ENCODE measurements around the gene ARHGAP42.

DNA sequence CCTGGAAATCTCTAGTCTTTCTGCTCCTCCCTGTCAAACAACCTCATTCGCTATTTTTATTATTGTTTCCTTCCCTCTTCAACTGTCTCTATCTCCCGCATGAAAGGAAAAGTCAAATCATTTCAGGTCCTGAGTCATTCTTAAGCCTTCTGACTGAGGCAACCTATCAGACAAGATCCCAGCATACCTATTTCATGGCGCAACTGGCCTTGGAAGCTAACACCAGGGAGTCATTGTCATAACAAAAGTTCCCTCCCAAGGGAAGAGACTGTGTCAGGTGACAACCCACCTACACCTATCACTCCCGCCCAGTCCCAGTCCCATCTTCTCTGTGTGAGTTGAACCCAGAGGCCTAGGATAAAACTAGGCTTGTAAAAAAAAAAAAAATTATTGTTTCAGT, 10.2 kb upstream of the ARHGAP42 start:
- TF ChIP-seq POLR2A (IDR thresholded peaks at IDR 0.05), result no peak
- TF ChIP-seq, protein P1, sequence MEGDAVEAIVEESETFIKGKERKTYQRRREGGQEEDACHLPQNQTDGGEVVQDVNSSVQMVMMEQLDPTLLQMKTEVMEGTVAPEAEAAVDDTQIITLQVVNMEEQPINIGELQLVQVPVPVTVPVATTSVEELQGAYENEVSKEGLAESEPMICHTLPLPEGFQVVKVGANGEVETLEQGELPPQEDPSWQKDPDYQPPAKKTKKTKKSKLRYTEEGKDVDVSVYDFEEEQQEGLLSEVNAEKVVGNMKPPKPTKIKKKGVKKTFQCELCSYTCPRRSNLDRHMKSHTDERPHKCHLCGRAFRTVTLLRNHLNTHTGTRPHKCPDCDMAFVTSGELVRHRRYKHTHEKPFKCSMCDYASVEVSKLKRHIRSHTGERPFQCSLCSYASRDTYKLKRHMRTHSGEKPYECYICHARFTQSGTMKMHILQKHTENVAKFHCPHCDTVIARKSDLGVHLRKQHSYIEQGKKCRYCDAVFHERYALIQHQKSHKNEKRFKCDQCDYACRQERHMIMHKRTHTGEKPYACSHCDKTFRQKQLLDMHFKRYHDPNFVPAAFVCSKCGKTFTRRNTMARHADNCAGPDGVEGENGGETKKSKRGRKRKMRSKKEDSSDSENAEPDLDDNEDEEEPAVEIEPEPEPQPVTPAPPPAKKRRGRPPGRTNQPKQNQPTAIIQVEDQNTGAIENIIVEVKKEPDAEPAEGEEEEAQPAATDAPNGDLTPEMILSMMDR (IDR thresholded peaks at IDR 0.05), result no peak
